Measurements from ENCODE around the gene OR2D3.

- TF ChIP-seq, protein P1, sequence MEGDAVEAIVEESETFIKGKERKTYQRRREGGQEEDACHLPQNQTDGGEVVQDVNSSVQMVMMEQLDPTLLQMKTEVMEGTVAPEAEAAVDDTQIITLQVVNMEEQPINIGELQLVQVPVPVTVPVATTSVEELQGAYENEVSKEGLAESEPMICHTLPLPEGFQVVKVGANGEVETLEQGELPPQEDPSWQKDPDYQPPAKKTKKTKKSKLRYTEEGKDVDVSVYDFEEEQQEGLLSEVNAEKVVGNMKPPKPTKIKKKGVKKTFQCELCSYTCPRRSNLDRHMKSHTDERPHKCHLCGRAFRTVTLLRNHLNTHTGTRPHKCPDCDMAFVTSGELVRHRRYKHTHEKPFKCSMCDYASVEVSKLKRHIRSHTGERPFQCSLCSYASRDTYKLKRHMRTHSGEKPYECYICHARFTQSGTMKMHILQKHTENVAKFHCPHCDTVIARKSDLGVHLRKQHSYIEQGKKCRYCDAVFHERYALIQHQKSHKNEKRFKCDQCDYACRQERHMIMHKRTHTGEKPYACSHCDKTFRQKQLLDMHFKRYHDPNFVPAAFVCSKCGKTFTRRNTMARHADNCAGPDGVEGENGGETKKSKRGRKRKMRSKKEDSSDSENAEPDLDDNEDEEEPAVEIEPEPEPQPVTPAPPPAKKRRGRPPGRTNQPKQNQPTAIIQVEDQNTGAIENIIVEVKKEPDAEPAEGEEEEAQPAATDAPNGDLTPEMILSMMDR (IDR thresholded peaks at IDR 0.05), result no peak
- TF ChIP-seq POLR2A (IDR thresholded peaks at IDR 0.05), result no peak
Measured at GRCh38 chr11:6928916-6929315, 8.1 kb downstream of the OR2D3 start.

Data from body of pancreas (tissue), 4 donors.